K562 (cell line): ENCODE results near the gene ARPC2. TPM values are rescaled to one million over a fixed set of nuclear protein-coding genes. Genes with fewer than 3 reads are reported as not detected.

Experiments
- ATAC-seq: fragments of 200-7000 bp; cut with Tn5 transposase; 3 replicates; pipeline ENCODE4 v1.9.1; 2020; ENCODE audit warnings: moderate library complexity
- BruUV-seq: library from RNA; stranded (reverse); fragments of 400-500 nt; replicated peaks from 2 replicates; lab custom pipeline; 2021; lab: Mats Ljungman, UMichigan
- CTCF ChIA-PET: fragments of 300-600 bp; formaldehyde crosslinking; extraction: SDS; loops from one replicate; lab custom pipeline; 2021; ENCODE audit warnings: low intra/inter-chr PET ratio; lab: Yijun Ruan, JAX
- POLR2A ChIA-PET: fragments of 300-600, 350-650 bp; sonication (Branson Sonifier 250); formaldehyde crosslinking; extraction: SDS; loops from one replicate; lab custom pipeline; 2021; ENCODE audit warnings: antibody characterized with exemption, inconsistent platforms; lab: Yijun Ruan, JAX
- DNase-seq, 4 experiments: peaks; one replicate each; pipeline versions ENCODE4 v3.0.0 to v3.0.0-alpha.2; 2011 to 2018; ENCODE audit warnings: low spot score in 3 of 4, mixed read lengths in 3 of 4; ENCODE audit errors: extremely low read depth in 1 of 4
- FAIRE-seq: peaks from 2 replicates; lab custom pipeline; 2011; peaks lifted over from hg19 to GRCh38; lab: Jason Lieb, UNC
- H2AFZ ChIP-seq: 2 replicates; pipeline ENCODE4 v1.6.0; 2011; ENCODE audit warnings: low read depth, low read length, control low read depth, inconsistent platforms
- H3K27ac ChIP-seq: fragments of 200-600 bp; 3 replicates; pipeline ENCODE4 v1.8.0; 2011; ENCODE audit warnings: low read depth, mild to moderate bottlenecking, control low read depth, inconsistent platforms, low read length, moderate library complexity, mixed read lengths; ENCODE audit errors: extremely low read depth
- H3K27me3 ChIP-seq, 2 experiments: fragments of 300-600 bp in 1 of 2; 2 replicates in 1 of 2; 3 replicates in 1 of 2; pipeline versions ENCODE4 v1.6.0 to v1.8.0; 2011; ENCODE audit warnings: inconsistent platforms in 2 of 2, low read length in 2 of 2, mild to moderate bottlenecking in 1 of 2, mixed read lengths in 1 of 2, moderate library complexity in 1 of 2; ENCODE audit not compliant: control insufficient read depth in 2 of 2, insufficient read depth in 2 of 2
- H3K36me3 ChIP-seq: fragments of 300-600 bp; 3 replicates; pipeline ENCODE4 v1.8.0; 2011; ENCODE audit warnings: mild to moderate bottlenecking, low read length, inconsistent platforms; ENCODE audit not compliant: control insufficient read depth, insufficient read depth
- H3K4me1 ChIP-seq, 2 experiments: fragments of 200-600 bp in 1 of 2; replicated peaks in 1 of 2; 2 replicates in 1 of 2; 3 replicates in 1 of 2; pipeline versions ENCODE4 v1.5.1 to v1.8.0; 2011; ENCODE audit warnings: inconsistent platforms in 2 of 2, low read length in 2 of 2, mild to moderate bottlenecking in 1 of 2, mixed read lengths in 1 of 2, moderate library complexity in 1 of 2; ENCODE audit not compliant: control insufficient read depth in 2 of 2, insufficient read depth in 2 of 2
- H3K4me2 ChIP-seq: 2 replicates; pipeline ENCODE4 v1.6.1; 2011; ENCODE audit warnings: low read length, control low read depth, inconsistent platforms, mixed read lengths; ENCODE audit not compliant: insufficient read depth
- H3K4me3 ChIP-seq: fragments of 200-600 bp; sonication (generic), shearing (Covaris generic); 2 replicates; pipeline ENCODE4 v1.5.1; 2016; ENCODE audit warnings: control low read depth, inconsistent platforms
- H3K79me2 ChIP-seq: fragments of 200-600 bp; 3 replicates; pipeline ENCODE4 v1.8.0; 2011; ENCODE audit warnings: low read length, inconsistent platforms; ENCODE audit not compliant: control insufficient read depth, insufficient read depth
- H3K9ac ChIP-seq, 2 experiments: 2 replicates each; pipeline versions ENCODE4 v1.6.0 to v1.6.1; 2011; ENCODE audit warnings: low read depth in 2 of 2, low read length in 2 of 2, control low read depth in 1 of 2, inconsistent platforms in 1 of 2, mild to moderate bottlenecking in 1 of 2, mixed read lengths in 1 of 2; ENCODE audit not compliant: insufficient read depth in 1 of 2
- H3K9me1 ChIP-seq: one replicate; pipeline ENCODE4 v1.6.0; 2011; ENCODE audit warnings: inconsistent platforms, mild to moderate bottlenecking, low read length, moderate library complexity; ENCODE audit not compliant: control insufficient read depth, insufficient read depth
- H3K9me3 ChIP-seq: replicated peaks from 2 replicates; pipeline ENCODE4 v1.5.1; 2011; ENCODE audit warnings: low read depth, low read length, inconsistent platforms; ENCODE audit not compliant: control insufficient read depth, insufficient read depth
- H4K20me1 ChIP-seq: replicated peaks from 2 replicates; pipeline ENCODE4 v1.6.1; 2011; ENCODE audit warnings: low read length, inconsistent platforms, mixed read lengths; ENCODE audit not compliant: control insufficient read depth, insufficient read depth
- ATF1 ChIP-seq, 2 experiments: fragments of 450-650 bp in 1 of 2; IDR thresholded peaks; 2 replicates each; pipeline ENCODE4 v1.6.1; 2016; ENCODE audit warnings: missing compliant biosample characterization in 1 of 2, missing genetic modification characterization in 1 of 2
- CBX8 ChIP-seq: fragments of 200-600 bp; sonication (generic); IDR thresholded peaks from 2 replicates; pipeline ENCODE4 v1.6.1; 2012; ENCODE audit warnings: borderline replicate concordance, mixed run types, low read depth, mild to moderate bottlenecking, moderate library complexity, mixed read lengths, low read length, control low read depth, inconsistent platforms; ENCODE audit not compliant: poor library complexity, severe bottlenecking; ENCODE audit errors: extremely low read depth
- KAT8 ChIP-seq: fragments of 450-650 bp; IDR thresholded peaks from 2 replicates; pipeline ENCODE4 v1.6.1; 2016; ENCODE audit warnings: low read depth, mild to moderate bottlenecking
- LCOR ChIP-seq: sonication (generic); formaldehyde crosslinking; IDR thresholded peaks from 2 replicates; pipeline ENCODE4 v1.8.0; 2022; ENCODE audit warnings: mild to moderate bottlenecking, missing genetic modification reagents
- RAD21 ChIP-seq, 2 experiments: fragments of 250-450 bp in 1 of 2; fragments of 450-650 bp in 1 of 2; sonication (Bioruptor Pico) in 1 of 2; formaldehyde crosslinking in 1 of 2; IDR thresholded peaks in 1 of 2; conservative IDR thresholded peaks in 1 of 2; 2 replicates each; pipeline versions ENCODE4 v1.4.0 to v1.8.0; 2020 to 2022; ENCODE audit warnings: mild to moderate bottlenecking in 2 of 2, moderate library complexity in 1 of 2
- SMAD2 ChIP-seq: fragments of 150-350 bp; IDR thresholded peaks from 2 replicates; pipeline ENCODE4 v1.6.1; 2014; ENCODE audit warnings: low read depth, mild to moderate bottlenecking, low read length
- SMC3 ChIP-seq: conservative IDR thresholded peaks from 2 replicates; pipeline ENCODE4 v1.6.1; 2011; ENCODE audit warnings: low read depth, low read length, improper control_type of control experiment; ENCODE audit not compliant: insufficient read depth
- YY1 ChIP-seq, 3 experiments: IDR thresholded peaks; 2 replicates each; pipeline ENCODE4 v1.6.1; 2011; ENCODE audit warnings: low read length in 2 of 3, mild to moderate bottlenecking in 2 of 3, moderate library complexity in 2 of 3, borderline replicate concordance in 1 of 3, control low read depth in 1 of 3, low read depth in 1 of 3; ENCODE audit not compliant: insufficient read depth in 3 of 3, insufficient replicate concordance in 2 of 3, control insufficient read depth in 1 of 3, insufficient read length in 1 of 3; ENCODE audit errors: extremely low read depth in 1 of 3
- ZKSCAN8 ChIP-seq: fragments of 200-800 bp; sonication (Bioruptor generic); IDR thresholded peaks from 2 replicates; pipeline ENCODE4 v1.6.1; 2016; ENCODE audit warnings: missing genetic modification characterization, missing compliant biosample characterization
- WGBS: fragments of 100-300 bp; shearing (Covaris generic); methylation state at CpG from one replicate; pipeline ENCODE4 v1.1.6; 2016; ENCODE audit warnings: low coverage, mixed read lengths; ENCODE audit not compliant: insufficient coverage; ENCODE audit errors: missing lambda C conversion rate; 5-methylcytosine and 5-hydroxymethylcytosine counted together
- in situ Hi-C: fragments of 300-500 bp; cut with MboI; formaldehyde crosslinking; loops from 4 replicates; pipeline ENCODE4 v1.15.0; 2018; ENCODE audit warnings: inconsistent platforms, mixed read lengths
- intact Hi-C: fragments of 100-400 bp; cut with micrococcal nuclease; formaldehyde crosslinking; loops from 2 replicates; pipeline ENCODE4 v1.14.2; 2022
- polyA plus RNA-seq, 8 experiments: library from polyadenylated mRNA; depleted of rRNA in 4 of 8; stranded (reverse) in 5 of 8; unstranded in 3 of 8; fragments of >200 nt; fragmentation: Nextera tagmentation in 2 of 8; fragmentation: Illumina TruSeq in 1 of 8; extraction: Ambion mirVana in 2 of 8; extraction: Trizol in 1 of 8; gene quantifications; 2 replicates each; pipeline versions ENCODE4 v1.2.1 to v1.2.3, GENCODE V29; 2011 to 2014; ENCODE audit warnings: inconsistent platforms in 1 of 8, missing spikeins in 1 of 8
- total RNA-seq, 7 experiments: library from RNA; depleted of rRNA in 6 of 7; stranded (reverse); fragments of >200 nt in 6 of 7; fragmentation: Illumina TruSeq in 2 of 7; extraction: Trizol in 2 of 7; gene quantifications; 2 replicates each; pipeline versions ENCODE4 v1.2.1 to v1.2.3, GENCODE V29; 2011 to 2021; ENCODE audit warnings: low replicate concordance in 1 of 7
- TF ChIP-seq, protein P1 (sequence below), 3 experiments: IDR thresholded peaks in 2 of 3; conservative IDR thresholded peaks in 1 of 3; 2 replicates each; pipeline ENCODE4 v1.5.1; 2011 to 2012; ENCODE audit warnings: low read length in 3 of 3, mild to moderate bottlenecking in 3 of 3, control low read depth in 2 of 3, improper control_type of control experiment in 1 of 3, inconsistent platforms in 1 of 3, low read depth in 1 of 3, mixed read lengths in 1 of 3, moderate library complexity in 1 of 3; ENCODE audit not compliant: insufficient read depth in 2 of 3
- TF ChIP-seq, protein P2 (sequence below): fragments of 450-650 bp; IDR thresholded peaks from 2 replicates; pipeline ENCODE4 v1.6.1; 2018; ENCODE audit not compliant: partially characterized antibody

The ARPC2 gene
- total and polyA plus RNA-seq, 9 of the 15 experiments (the other 6 are each of a cell fraction or from before 2014, with no cell fraction given) = 81.9 to 187 (median 103) TPM

DNA sequence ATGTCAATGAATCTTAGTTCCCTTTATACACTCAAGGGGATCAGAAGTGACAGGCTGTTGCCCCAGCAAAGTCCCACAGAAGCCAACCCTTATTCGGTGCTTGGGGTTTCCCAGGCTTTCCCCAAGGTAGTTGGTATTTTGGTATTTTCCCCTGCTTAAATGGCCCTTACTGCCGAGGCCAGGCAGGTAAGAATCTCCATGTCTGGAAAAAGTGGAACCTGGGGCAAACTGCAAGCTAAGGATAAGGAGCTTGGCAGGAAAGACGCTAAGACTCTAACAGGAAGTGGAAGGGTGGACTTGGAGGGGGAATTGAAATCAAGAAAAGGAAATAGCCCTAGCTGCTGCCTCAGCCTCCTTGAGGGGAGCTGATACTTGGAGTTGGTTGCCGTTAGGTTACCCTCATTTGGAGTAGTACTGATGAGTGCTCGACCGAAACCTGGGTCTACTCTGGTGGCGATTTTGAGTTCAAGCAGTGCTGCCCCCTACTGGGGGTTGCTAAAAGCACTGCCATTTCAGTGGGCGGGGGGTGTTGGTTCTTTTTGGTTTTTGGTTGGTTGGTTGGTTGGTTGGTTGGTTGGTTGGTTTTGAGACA, 40.5 kb downstream of the ARPC2 start:
- POLR2A ChIA-PET = interaction anchor here (0.5 to 1.5 kb wide), 7 partner anchors 8 to 150 kb away, joined by 3 to 7 read pairs (median 3); no protein-coding TSS in a partner anchor
- CTCF ChIA-PET = interaction anchor here (0.8 to 1.1 kb wide), 2 partner anchors 71 to 88 kb away, joined by 3 to 8 read pairs; no protein-coding TSS in a partner anchor
- 43% methylated on average over 4 of the region's 8 CpGs for WGBS
- TF ChIP-seq, protein P1, sequence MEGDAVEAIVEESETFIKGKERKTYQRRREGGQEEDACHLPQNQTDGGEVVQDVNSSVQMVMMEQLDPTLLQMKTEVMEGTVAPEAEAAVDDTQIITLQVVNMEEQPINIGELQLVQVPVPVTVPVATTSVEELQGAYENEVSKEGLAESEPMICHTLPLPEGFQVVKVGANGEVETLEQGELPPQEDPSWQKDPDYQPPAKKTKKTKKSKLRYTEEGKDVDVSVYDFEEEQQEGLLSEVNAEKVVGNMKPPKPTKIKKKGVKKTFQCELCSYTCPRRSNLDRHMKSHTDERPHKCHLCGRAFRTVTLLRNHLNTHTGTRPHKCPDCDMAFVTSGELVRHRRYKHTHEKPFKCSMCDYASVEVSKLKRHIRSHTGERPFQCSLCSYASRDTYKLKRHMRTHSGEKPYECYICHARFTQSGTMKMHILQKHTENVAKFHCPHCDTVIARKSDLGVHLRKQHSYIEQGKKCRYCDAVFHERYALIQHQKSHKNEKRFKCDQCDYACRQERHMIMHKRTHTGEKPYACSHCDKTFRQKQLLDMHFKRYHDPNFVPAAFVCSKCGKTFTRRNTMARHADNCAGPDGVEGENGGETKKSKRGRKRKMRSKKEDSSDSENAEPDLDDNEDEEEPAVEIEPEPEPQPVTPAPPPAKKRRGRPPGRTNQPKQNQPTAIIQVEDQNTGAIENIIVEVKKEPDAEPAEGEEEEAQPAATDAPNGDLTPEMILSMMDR (IDR thresholded peaks at IDR 0.05 in 2 of 3, conservative IDR thresholded peaks at IDR 0.05 in 1 of 3; ENCODE audit: insufficient read depth in 2 of 3, low read depth in 1 of 3, low read length in 3 of 3) = peak; percentile 73 to 79 (median 75)
- TF ChIP-seq ATF1 (CRISPR knock-in tag; IDR thresholded peaks at IDR 0.05) (no peak), ATF1 (tag; IDR thresholded peaks at IDR 0.05) (no peak), SMC3 (0 out of 2 replicates have a peak, but pooled peaks have one; percentile 31), RAD21 (CRISPR knock-in tag; conservative IDR thresholded peaks at IDR 0.05 in 1 of 2, IDR thresholded peaks at IDR 0.05 in 1 of 2) (peak in 1 of 2 experiments; percentile 56; a peak in 3 of 4 replicates), CBX8 (no peak), ZKSCAN8 (CRISPR knock-in tag) (no peak), SMAD2 (no peak), YY1 (IDR thresholded peaks at IDR 0.05; ENCODE audit: borderline replicate concordance in 1 of 3, control insufficient read depth in 1 of 3, extremely low read depth in 1 of 3, insufficient read depth in 3 of 3, insufficient read length in 1 of 3, insufficient replicate concordance in 2 of 3, low read depth in 1 of 3, low read length in 2 of 3) (peak in 1 of 3 experiments; percentile 8), KAT8 (no peak), LCOR (no peak)
- TF ChIP-seq, protein P2, sequence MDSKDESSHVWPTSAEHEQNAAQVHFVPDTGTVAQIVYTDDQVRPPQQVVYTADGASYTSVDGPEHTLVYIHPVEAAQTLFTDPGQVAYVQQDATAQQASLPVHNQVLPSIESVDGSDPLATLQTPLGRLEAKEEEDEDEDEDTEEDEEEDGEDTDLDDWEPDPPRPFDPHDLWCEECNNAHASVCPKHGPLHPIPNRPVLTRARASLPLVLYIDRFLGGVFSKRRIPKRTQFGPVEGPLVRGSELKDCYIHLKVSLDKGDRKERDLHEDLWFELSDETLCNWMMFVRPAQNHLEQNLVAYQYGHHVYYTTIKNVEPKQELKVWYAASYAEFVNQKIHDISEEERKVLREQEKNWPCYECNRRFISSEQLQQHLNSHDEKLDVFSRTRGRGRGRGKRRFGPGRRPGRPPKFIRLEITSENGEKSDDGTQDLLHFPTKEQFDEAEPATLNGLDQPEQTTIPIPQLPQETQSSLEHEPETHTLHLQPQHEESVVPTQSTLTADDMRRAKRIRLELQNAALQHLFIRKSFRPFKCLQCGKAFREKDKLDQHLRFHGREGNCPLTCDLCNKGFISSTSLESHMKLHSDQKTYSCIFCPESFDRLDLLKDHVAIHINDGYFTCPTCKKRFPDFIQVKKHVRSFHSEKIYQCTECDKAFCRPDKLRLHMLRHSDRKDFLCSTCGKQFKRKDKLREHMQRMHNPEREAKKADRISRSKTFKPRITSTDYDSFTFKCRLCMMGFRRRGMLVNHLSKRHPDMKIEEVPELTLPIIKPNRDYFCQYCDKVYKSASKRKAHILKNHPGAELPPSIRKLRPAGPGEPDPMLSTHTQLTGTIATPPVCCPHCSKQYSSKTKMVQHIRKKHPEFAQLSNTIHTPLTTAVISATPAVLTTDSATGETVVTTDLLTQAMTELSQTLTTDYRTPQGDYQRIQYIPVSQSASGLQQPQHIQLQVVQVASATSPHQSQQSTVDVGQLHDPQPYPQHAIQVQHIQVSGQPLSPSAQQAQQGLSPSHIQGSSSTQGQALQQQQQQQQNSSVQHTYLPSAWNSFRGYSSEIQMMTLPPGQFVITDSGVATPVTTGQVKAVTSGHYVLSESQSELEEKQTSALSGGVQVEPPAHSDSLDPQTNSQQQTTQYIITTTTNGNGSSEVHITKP = peak; percentile 46

More for the DNA sequence above, 40.5 kb downstream of the ARPC2 start:
- peak; percentile 62 to 71 (median 66) for DNase-seq
- Histone ChIP-seq H3K27me3 (no peaks in the 10 kb centered on the region), H3K9me3 (no peaks in the 10 kb centered on the region), H3K27ac (peak overlapping the region; percentile 12; the same call in 2 of the 3 replicates), H3K79me2 (no peaks in the 10 kb centered on the region), H3K4me3 (no peak overlapping the region), H3K9me1 (no peaks in the 10 kb centered on the region), H3K9ac (peak overlapping the region in 1 of 2 experiments; percentile 25; a peak in 1 of 4 replicates), H3K36me3 (peaks cover 28% of the 10 kb centered on the region; the same call in 2 of the 3 replicates), H3K4me1 (peaks cover 1 to 3% of the 10 kb centered on the region in 2 experiments; a peak in 4 of 5 replicates), H4K20me1 (no peaks in the 10 kb centered on the region), H3K4me2 (peak overlapping the region; percentile 58), H2AFZ (peak overlapping the region; percentile 86)
- intact Hi-C loops (loop anchor here (2.0 to 5.0 kb wide), 2 partner anchors 71 to 90 kb away; partner anchors contain the start of gene CXCR1), in situ Hi-C loops (loop anchor here (5.0 kb wide), 1 partner anchor 90 kb away; the partner anchor contains the start of gene CXCR1)
- peak; percentile 68 for FAIRE-seq
- peak; percentile 88 for ATAC-seq
- BruUV-seq = no TSS peak
